Esophagus squamous epithelium (tissue), 4 donors: Measurements from ENCODE around the gene MAPRE2.

ENCODE experiments used
- POLR2A ChIP-seq, 4 donors: fragments of 450-650 bp; IDR thresholded peaks; one replicate each; pipeline ENCODE4 v1.6.1; 2017; ENCODE audit warnings: antibody characterized with exemption in 4 of 4, mild to moderate bottlenecking in 4 of 4, moderate library complexity in 3 of 4
- TF ChIP-seq, protein P1 (sequence below), 6 experiments: fragments of 450-650 bp in 4 of 6; fragments of 200-600 bp in 2 of 6; sonication (generic) in 2 of 6; IDR thresholded peaks; one replicate each; pipeline ENCODE4 v1.5.1; 2016 to 2019; ENCODE audit warnings: antibody characterized with exemption in 6 of 6, mild to moderate bottlenecking in 4 of 6, moderate library complexity in 4 of 6

DNA sequence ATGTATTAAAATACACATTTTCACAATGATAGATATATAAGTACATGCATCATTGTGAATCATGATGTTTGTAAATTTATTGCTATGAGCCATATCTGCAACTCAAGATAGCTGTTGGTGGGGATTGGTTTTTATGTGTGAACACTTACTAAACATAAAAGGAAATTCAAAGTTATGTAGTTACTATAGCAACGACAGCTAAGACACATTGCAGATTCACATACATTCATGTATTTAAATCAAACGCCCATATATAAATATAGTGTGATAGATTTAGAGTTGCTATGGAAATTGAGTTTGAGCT lies 65.6 kb downstream of the MAPRE2 start:
- TF ChIP-seq, protein P1, sequence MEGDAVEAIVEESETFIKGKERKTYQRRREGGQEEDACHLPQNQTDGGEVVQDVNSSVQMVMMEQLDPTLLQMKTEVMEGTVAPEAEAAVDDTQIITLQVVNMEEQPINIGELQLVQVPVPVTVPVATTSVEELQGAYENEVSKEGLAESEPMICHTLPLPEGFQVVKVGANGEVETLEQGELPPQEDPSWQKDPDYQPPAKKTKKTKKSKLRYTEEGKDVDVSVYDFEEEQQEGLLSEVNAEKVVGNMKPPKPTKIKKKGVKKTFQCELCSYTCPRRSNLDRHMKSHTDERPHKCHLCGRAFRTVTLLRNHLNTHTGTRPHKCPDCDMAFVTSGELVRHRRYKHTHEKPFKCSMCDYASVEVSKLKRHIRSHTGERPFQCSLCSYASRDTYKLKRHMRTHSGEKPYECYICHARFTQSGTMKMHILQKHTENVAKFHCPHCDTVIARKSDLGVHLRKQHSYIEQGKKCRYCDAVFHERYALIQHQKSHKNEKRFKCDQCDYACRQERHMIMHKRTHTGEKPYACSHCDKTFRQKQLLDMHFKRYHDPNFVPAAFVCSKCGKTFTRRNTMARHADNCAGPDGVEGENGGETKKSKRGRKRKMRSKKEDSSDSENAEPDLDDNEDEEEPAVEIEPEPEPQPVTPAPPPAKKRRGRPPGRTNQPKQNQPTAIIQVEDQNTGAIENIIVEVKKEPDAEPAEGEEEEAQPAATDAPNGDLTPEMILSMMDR (IDR thresholded peaks at IDR 0.05), result no peak
- TF ChIP-seq POLR2A (IDR thresholded peaks at IDR 0.05), result no peak
